CD4-positive, alpha-beta T cell treated with Interferon gamma for 1 hour (primary cell): ENCODE results near the gene RAB20.

ENCODE experiments used
- DNase-seq: peaks from one replicate; pipeline ENCODE4 v3.0.0-alpha.2; 2020

RAB20 gene

DNA sequence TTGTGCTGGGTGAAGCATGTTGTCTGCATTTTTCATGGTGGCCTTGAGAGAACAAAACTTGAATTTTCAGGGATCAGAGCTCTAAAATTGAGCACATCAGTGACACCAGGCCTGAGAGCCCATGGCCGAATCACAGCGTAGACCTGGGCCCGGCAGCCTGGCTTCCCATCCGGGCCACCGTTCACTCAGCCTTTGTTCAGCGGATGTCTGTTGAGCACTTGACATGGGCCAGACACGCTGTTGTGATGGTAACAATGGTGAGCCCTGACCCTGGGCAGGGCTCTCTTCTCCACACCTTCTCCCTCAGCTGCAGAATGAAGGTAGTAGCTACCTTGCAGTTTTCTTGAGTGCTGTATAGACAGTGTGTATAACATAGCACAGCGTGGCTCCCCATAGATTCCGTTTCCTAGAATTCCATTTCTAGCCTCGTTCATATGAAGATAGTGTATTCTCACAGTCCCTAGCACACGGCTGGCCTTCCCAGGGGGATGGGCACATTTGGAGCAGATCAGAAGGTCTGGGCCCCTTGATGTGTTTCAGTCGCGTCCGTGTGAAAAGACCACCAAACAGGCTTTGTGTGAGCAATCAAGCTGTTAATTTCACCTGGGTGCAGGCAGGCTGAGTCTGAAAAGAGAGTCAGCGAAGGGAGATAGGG lies 75.3 kb downstream of the RAB20 start:
- DNase-seq, result no peak

DNA sequence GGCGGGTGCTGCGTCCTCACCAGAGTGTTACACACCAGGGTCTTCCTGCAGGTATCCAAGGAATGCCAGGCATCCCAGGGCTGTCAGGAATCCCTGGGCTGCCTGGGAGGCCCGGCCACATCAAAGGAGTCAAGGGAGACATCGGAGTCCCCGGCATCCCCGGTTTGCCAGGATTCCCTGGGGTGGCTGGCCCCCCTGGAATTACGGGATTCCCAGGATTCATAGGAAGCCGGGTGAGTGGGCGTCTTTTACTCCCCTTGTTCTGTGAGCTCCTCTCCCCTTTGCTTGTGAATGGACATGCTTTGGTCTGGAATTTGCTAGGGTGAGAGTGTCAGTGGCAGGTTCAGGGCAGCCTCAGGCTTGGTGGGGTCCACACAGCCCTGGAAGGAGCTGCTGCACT lies 75.9 kb downstream of the RAB20 start:
- no peak for DNase-seq

- no peak for DNase-seq
Observed at GRCh38 chr13:110484290-110485048, 77.1 kb downstream of the RAB20 start.

DNA sequence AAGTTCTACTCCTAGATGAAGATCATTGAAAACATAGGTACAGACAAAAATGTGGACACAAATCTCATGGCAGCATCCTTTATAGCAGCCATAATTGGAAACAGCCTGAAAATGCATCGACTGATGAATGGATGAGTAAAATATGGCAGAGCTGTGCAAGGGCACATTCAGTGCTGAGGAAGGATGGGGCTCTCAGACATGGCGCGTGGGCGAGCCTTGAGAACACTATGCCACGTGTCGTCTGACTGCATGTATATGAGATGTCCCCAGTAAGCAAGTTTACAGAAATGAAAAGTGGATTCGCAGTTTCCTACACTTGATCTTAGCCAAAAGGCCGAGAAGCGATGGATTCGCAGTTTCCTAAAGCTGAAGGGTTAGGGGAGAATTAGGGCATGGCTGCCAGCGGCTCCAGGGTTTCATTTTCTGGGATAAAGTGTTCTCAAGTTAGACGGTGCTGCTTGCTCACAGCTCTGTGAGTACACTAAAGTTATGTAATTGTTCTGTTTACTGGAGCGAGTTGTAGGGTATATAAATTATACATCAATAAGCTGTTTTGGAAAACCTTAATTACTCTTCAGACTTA lies 78.0 kb downstream of the RAB20 start:
- DNase-seq, result no peak

GRCh38 chr13:110480161-110480560 lies 81.4 kb downstream of the RAB20 start:
- DNase-seq, result no peak

DNA sequence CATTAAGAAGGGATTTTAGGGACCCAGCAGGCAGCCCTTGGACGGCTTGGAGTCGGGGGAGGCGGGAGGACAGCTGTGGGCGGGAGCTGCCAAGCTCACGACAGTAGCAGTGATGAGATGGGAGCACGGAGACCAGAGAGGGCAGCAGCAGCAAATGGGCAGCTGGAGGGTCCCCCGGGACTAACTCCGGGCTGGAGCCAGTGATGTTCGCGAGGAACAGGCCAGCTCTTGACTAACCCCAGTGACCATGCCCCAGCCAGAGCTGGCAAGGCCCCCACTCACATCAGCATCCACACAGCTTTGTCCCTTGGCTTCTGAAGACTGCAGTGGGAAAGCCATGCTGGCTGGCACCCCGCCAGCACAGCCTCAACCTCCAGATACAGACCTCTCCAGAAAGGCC lies 81.9 kb downstream of the RAB20 start:
- no peak for DNase-seq

- DNase-seq, result no peak
Observed at GRCh38 chr13:110479215-110479545, 82.3 kb downstream of the RAB20 start.

- DNase-seq, result no peak
Observed at GRCh38 chr13:110478405-110479214, 82.9 kb downstream of the RAB20 start.

DNA sequence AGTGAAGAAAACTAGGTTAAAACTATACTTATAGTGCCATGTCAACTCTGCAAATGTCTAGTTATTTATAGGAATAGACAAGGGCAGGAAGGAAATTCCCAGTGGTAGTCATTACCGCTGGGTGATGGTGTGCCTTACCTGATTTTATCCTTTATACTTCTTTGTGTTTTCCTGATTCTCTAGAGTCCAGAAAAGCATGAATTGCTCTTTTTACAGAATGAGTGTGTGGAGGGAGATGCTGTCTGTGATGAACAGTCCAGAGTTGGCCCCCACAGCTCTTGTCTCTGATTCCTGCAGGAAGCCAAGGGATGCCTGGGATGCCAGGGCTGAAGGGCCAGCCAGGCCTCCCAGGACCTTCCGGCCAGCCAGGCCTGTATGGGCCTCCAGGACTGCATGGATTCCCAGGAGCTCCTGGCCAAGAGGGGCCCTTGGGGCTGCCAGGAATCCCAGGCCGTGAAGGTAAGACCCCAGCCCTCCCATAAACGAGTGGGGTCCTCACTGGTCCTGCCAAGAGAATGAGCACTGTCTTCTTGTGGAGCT lies 83.7 kb downstream of the RAB20 start:
- DNase-seq, result no peak

DNA sequence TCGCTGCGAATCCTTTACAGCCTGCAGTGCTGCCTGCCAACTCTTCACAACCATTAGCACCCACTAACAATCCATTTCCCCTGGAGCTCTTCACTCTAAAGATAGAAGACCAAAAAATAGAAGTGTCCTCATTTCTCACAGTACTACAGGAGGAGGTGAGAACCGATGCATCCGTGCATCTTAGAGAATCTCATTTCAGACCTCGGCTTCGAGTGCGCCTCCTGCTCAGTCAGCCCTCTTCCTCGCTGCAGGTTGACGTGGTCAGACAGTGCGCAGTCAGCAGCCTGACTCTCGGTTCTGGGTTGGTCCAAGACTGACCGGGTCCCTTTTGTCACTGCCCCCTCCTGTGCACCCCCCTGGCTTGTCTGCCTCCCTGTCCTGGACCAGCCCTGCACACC lies 85.3 kb downstream of the RAB20 start:
- DNase-seq, result no peak

GRCh38 chr13:110475550-110476219 lies 85.8 kb downstream of the RAB20 start:
- no peak for DNase-seq

- DNase-seq, result no peak
Observed at GRCh38 chr13:110475117-110475516, 86.4 kb downstream of the RAB20 start.

DNA sequence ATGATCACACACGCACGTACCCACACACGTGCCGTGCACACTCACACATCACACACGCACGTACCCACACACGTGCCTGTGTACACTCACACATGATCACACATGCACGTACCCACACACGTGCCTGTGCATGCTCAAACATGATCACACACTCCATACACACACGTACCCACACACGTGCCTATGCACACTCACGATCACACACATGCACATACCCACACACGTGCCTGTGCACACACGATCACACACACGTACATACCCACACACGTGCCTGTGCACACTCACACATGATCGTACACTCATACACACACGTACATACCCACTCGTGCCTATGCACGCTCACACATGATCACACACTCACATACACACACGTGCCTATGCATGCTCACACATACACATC lies 86.8 kb downstream of the RAB20 start:
- no peak for DNase-seq
